ENCODE results near the gene MSI2.

DNA sequence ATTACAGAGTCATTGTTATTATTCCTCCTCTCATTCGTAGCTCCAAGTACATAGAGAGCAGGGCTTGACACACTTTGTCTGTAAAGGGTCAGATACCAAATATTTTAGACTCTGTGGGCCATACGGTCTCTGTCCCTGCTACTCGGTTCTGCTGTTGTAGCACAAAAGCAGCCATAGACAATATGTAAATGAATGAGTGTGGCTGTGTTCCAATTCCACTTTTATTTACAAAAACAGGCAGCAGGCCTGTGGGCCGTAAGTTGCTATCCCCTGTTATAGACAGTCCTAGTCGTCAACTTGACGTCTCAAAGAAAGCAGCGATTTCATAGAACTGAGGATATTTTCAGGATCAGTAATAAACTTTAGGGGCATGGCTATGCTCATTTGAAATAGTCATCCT is 161.6 kb downstream of the MSI2 start:
- TF ChIP-seq, protein P1, sequence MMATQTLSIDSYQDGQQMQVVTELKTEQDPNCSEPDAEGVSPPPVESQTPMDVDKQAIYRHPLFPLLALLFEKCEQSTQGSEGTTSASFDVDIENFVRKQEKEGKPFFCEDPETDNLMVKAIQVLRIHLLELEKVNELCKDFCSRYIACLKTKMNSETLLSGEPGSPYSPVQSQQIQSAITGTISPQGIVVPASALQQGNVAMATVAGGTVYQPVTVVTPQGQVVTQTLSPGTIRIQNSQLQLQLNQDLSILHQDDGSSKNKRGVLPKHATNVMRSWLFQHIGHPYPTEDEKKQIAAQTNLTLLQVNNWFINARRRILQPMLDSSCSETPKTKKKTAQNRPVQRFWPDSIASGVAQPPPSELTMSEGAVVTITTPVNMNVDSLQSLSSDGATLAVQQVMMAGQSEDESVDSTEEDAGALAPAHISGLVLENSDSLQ (IDR thresholded peaks at IDR 0.05): no peak
- TF ChIP-seq ZNF384 (IDR thresholded peaks at IDR 0.05) (no peak), SP1 (IDR thresholded peaks at IDR 0.05) (no peak)

Measured in HEK293T (cell line).